IMR-90 (cell line): ENCODE results near the gene NCR2. TPM values are rescaled to one million over a fixed set of nuclear protein-coding genes. Genes with fewer than 3 reads are reported as not detected.
A peak's percentile ranks its signal among the peaks of the same experiment; 100 is the strongest.

Source experiments
- ATAC-seq: fragments of 200-7000 bp; cut with Tn5 transposase; 2 replicates; pipeline ENCODE4 v1.9.1; 2020; ENCODE audit warnings: low read depth, mild to moderate bottlenecking, moderate library complexity
- BruUV-seq: library from RNA; stranded (reverse); fragments of 400-500 nt; replicated peaks from 2 replicates; lab custom pipeline; 2021; lab: Mats Ljungman, UMichigan
- CTCF ChIA-PET: fragments of 300-600 bp; formaldehyde crosslinking; extraction: SDS; loops from one replicate; lab custom pipeline; 2021; ENCODE audit warnings: antibody characterized with exemption; lab: Yijun Ruan, JAX
- POLR2A ChIA-PET: fragments of 300-600 bp; sonication (Branson Sonifier 250); formaldehyde crosslinking; loops from one replicate; lab custom pipeline; 2022; ENCODE audit warnings: antibody characterized with exemption; ENCODE audit not compliant: unreplicated experiment; lab: Charles Lee
- DNase-seq: peaks from one replicate; pipeline ENCODE4 v3.0.0; 2013
- H2AFZ ChIP-seq: replicated peaks from 2 replicates; pipeline ENCODE3; 2013; ENCODE audit warnings: low read length, mild to moderate bottlenecking; ENCODE audit not compliant: poor library complexity
- H2AK5ac ChIP-seq: 2 replicates; pipeline ENCODE4 v1.6.1; 2013; ENCODE audit warnings: low read depth, low read length, inconsistent platforms
- H2AK9ac ChIP-seq: replicated peaks from 2 replicates; pipeline ENCODE3; 2013; ENCODE audit warnings: mild to moderate bottlenecking, low read depth, low read length, moderate library complexity; ENCODE audit not compliant: poor library complexity
- H2BK120ac ChIP-seq: 2 replicates; pipeline ENCODE4 v1.6.1; 2013; ENCODE audit warnings: low read depth, low read length, inconsistent platforms
- H2BK15ac ChIP-seq: 3 replicates; pipeline ENCODE4 v1.6.1; 2013; ENCODE audit warnings: low read depth, low read length, inconsistent platforms
- H2BK20ac ChIP-seq: 2 replicates; pipeline ENCODE4 v1.6.1; 2013; ENCODE audit warnings: low read depth, mild to moderate bottlenecking, inconsistent platforms, low read length, moderate library complexity
- H2BK5ac ChIP-seq: 2 replicates; pipeline ENCODE4 v1.6.1; 2013; ENCODE audit warnings: mild to moderate bottlenecking, low read depth, low read length, inconsistent platforms; ENCODE audit not compliant: poor library complexity, severe bottlenecking
- H3K14ac ChIP-seq: replicated peaks from 2 replicates; pipeline ENCODE4 v1.6.1; 2013; ENCODE audit warnings: low read depth, low read length, inconsistent platforms
- H3K18ac ChIP-seq: 2 replicates; pipeline ENCODE4 v1.6.1; 2013; ENCODE audit warnings: low read depth, low read length, control low read depth
- H3K23ac ChIP-seq: 2 replicates; pipeline ENCODE4 v1.6.1; 2013; ENCODE audit warnings: low read depth, low read length, inconsistent platforms
- H3K27ac ChIP-seq: 2 replicates; pipeline ENCODE4 v1.5.1; 2013; ENCODE audit warnings: mild to moderate bottlenecking, control low read depth, low read length; ENCODE audit not compliant: insufficient read depth
- H3K27me3 ChIP-seq: 2 replicates; pipeline ENCODE4 v1.6.1; 2013; ENCODE audit warnings: low read length; ENCODE audit not compliant: control insufficient read depth, insufficient read depth
- H3K36me3 ChIP-seq: 2 replicates; pipeline ENCODE4 v1.6.1; 2013; ENCODE audit warnings: low read length, mixed read lengths; ENCODE audit not compliant: control insufficient read depth, insufficient read depth
- H3K4ac ChIP-seq: 2 replicates; pipeline ENCODE4 v1.6.1; 2013; ENCODE audit warnings: low read depth, low read length, inconsistent platforms
- H3K4me1 ChIP-seq: 2 replicates; pipeline ENCODE4 v1.6.1; 2013; ENCODE audit warnings: low read length, mixed read lengths; ENCODE audit not compliant: control insufficient read depth, insufficient read depth
- H3K4me2 ChIP-seq: 2 replicates; pipeline ENCODE4 v1.6.1; 2013; ENCODE audit warnings: low read depth, mild to moderate bottlenecking, control low read depth, low read length, moderate library complexity
- H3K4me3 ChIP-seq: 2 replicates; pipeline ENCODE4 v1.5.1; 2013; ENCODE audit warnings: low read depth, mild to moderate bottlenecking, control low read depth, low read length, moderate library complexity; ENCODE audit not compliant: insufficient read depth
- H3K56ac ChIP-seq: 2 replicates; pipeline ENCODE4 v1.6.1; 2013; ENCODE audit warnings: low read length, inconsistent platforms; ENCODE audit not compliant: insufficient read depth; ENCODE audit errors: extremely low read depth
- H3K79me1 ChIP-seq, 2 experiments: 2 replicates each; pipeline ENCODE4 v1.6.1; 2013; ENCODE audit warnings: low read length in 2 of 2, inconsistent platforms in 1 of 2, low read depth in 1 of 2
- H3K9ac ChIP-seq: 2 replicates; pipeline ENCODE4 v1.6.1; 2013; ENCODE audit warnings: low read depth, low read length, control low read depth
- H3K9me1 ChIP-seq: 2 replicates; pipeline ENCODE4 v1.6.1; 2013; ENCODE audit warnings: low read length, inconsistent platforms; ENCODE audit not compliant: insufficient read depth
- H3K9me3 ChIP-seq: 2 replicates; pipeline ENCODE4 v1.6.1; 2013; ENCODE audit warnings: low read length; ENCODE audit not compliant: control insufficient read depth, insufficient read depth
- H4K20me1 ChIP-seq: 2 replicates; pipeline ENCODE4 v1.6.1; 2013; ENCODE audit warnings: low read length, inconsistent platforms; ENCODE audit not compliant: insufficient read depth
- H4K5ac ChIP-seq: 2 replicates; pipeline ENCODE4 v1.6.1; 2013; ENCODE audit warnings: mild to moderate bottlenecking, low read depth, low read length, control low read depth
- H4K8ac ChIP-seq, 2 experiments: 2 replicates each; pipeline ENCODE4 v1.6.1; 2013; ENCODE audit warnings: low read depth in 2 of 2, low read length in 2 of 2, control low read depth in 1 of 2, inconsistent platforms in 1 of 2
- H4K91ac ChIP-seq: 2 replicates; pipeline ENCODE4 v1.6.1; 2013; ENCODE audit warnings: low read depth, low read length, inconsistent platforms; ENCODE audit not compliant: insufficient read depth
- RAD21 ChIP-seq: IDR thresholded peaks from 2 replicates; pipeline ENCODE4 v1.6.1; 2012; ENCODE audit warnings: low read length, improper control_type of control experiment
- SMC3 ChIP-seq: fragments of 150-350 bp; IDR thresholded peaks from 2 replicates; pipeline ENCODE4 v1.6.1; 2016; ENCODE audit warnings: low read depth, mild to moderate bottlenecking, antibody characterized with exemption, low read length, moderate library complexity
- WGBS, 2 experiments: methylation state at CpG; one replicate each; pipeline versions ENCODE4 v1.1.5 to v1.1.7; 2013; ENCODE audit warnings: missing lambda C conversion rate in 2 of 2; ENCODE audit not compliant: insufficient read length in 1 of 2; ENCODE audit errors: extremely low coverage in 2 of 2; 5-methylcytosine and 5-hydroxymethylcytosine counted together
- dilution Hi-C: fragments of 300-500 bp; cut with HindIII; formaldehyde crosslinking; loops from one replicate; pipeline ENCODE4 v1.14.3; 2018; ENCODE audit warnings: low sequenced_read_pairs; ENCODE audit not compliant: unreplicated experiment
- in situ Hi-C: fragments of 300-500 bp; cut with MboI; formaldehyde crosslinking; loops from 3 replicates; pipeline ENCODE4 v1.14.3; 2019; ENCODE audit warnings: low sequenced_read_pairs, inconsistent platforms, mixed read lengths
- intact Hi-C: fragments of 100-400 bp; cut with micrococcal nuclease; formaldehyde crosslinking; loops from 2 replicates; pipeline ENCODE4 v1.10.0; 2022
- polyA plus RNA-seq, 3 experiments: library from polyadenylated mRNA; depleted of rRNA; stranded (reverse); fragments of >200 nt; gene quantifications; 2 replicates each; pipeline ENCODE4 v1.2.3, GENCODE V29; 2012; ENCODE audit warnings: low replicate concordance in 1 of 3
- total RNA-seq: library from RNA; depleted of rRNA; stranded (reverse); fragments of >200 nt; gene quantifications from 2 replicates; pipeline ENCODE4 v1.2.3, GENCODE V29; 2012
- TF ChIP-seq, protein P1 (sequence below): conservative IDR thresholded peaks from 2 replicates; pipeline ENCODE4 v1.5.1; 2012; ENCODE audit warnings: mild to moderate bottlenecking, low read depth, low read length, improper control_type of control experiment

NCR2 gene
- total and polyA plus RNA-seq, 2 of the 4 experiments (the other 2 are of a cell fraction), result not detected

DNA sequence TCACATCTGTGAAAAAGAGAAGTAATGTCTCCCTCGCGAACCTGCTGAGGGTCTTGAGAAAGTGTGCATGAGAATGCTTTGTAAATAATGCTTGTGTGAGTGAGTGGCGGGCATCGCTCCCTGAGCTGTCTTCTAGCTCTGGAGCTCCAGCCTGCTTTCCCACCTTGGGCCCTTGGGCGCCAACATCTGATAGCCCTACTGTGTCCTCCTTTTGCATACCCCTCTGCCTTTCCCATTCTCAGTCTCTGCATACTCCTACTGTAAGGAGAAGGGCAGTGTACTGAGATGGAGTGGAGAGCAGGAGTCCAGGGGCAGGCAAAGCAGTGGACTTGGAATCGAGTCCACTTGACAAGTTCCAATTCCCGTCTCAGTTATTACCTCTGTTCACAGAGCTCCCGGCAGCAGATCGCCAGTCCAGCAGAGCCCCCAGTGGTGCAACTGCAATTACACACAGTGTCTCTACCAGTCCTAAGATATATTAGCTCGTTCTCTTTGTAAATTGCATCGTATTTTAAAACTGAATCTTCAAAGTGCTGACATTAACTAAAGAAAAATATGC, 847 bp upstream of the NCR2 start:
- Histone ChIP-seq H4K5ac (no peak overlapping the region), H3K4me2 (no peak overlapping the region), H3K9ac (no peak overlapping the region), H2AK5ac (no peak overlapping the region), H4K91ac (no peak overlapping the region), H3K14ac (no peak overlapping the region), H4K8ac (no peak overlapping the region), H3K4me1 (no peaks in the 10 kb centered on the region), H3K9me3 (no peaks in the 10 kb centered on the region), H3K36me3 (no peaks in the 10 kb centered on the region), H3K18ac (no peak overlapping the region), H2BK15ac (no peak overlapping the region), H3K4ac (no peak overlapping the region), H3K4me3 (no peak overlapping the region), H3K9me1 (no peaks in the 10 kb centered on the region), H4K20me1 (no peaks in the 10 kb centered on the region), H3K79me1 (no peaks in the 10 kb centered on the region), H3K27ac (no peak overlapping the region), H3K23ac (no peak overlapping the region), H2AFZ (no peak overlapping the region), H3K27me3 (peaks cover 41% of the 10 kb centered on the region), H2AK9ac (no peak overlapping the region), H2BK20ac (no peak overlapping the region), H2BK120ac (no peak overlapping the region), H3K56ac (no peak overlapping the region), H2BK5ac (no peak overlapping the region)
- peak; percentile 65 for ATAC-seq
- no peak for DNase-seq
- CTCF ChIA-PET, result interaction anchor here (1.0 to 1.3 kb wide), 2 partner anchors 33 to 348 kb away, joined by 3 to 6 read pairs; no protein-coding TSS in a partner anchor
- in situ Hi-C loops, result no loop called here
- intact Hi-C loops, result no loop called here
- BruUV-seq, result no TSS peak
- dilution Hi-C loops, result no loop called here
- no CpG with 5 or more reads among the region's 11 CpGs for WGBS, 2 experiments
- TF ChIP-seq, protein P1, sequence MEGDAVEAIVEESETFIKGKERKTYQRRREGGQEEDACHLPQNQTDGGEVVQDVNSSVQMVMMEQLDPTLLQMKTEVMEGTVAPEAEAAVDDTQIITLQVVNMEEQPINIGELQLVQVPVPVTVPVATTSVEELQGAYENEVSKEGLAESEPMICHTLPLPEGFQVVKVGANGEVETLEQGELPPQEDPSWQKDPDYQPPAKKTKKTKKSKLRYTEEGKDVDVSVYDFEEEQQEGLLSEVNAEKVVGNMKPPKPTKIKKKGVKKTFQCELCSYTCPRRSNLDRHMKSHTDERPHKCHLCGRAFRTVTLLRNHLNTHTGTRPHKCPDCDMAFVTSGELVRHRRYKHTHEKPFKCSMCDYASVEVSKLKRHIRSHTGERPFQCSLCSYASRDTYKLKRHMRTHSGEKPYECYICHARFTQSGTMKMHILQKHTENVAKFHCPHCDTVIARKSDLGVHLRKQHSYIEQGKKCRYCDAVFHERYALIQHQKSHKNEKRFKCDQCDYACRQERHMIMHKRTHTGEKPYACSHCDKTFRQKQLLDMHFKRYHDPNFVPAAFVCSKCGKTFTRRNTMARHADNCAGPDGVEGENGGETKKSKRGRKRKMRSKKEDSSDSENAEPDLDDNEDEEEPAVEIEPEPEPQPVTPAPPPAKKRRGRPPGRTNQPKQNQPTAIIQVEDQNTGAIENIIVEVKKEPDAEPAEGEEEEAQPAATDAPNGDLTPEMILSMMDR, result peak; percentile 32; the same call in 1 of the 2 replicates
- TF ChIP-seq SMC3 (no peak), RAD21 (peak; percentile 35; the same call in 1 of the 2 replicates)
- POLR2A ChIA-PET, result no interaction called here
